ENCODE measurements around the gene TNFRSF1A.

GRCh38 chr12:6295094-6295811 is 46.6 kb downstream of the TNFRSF1A start:
- TF ChIP-seq EZH2 (IDR thresholded peaks at IDR 0.05; ENCODE audit: low read length) (no peak), CTCF (optimal IDR thresholded peaks at IDR 0.05 in 1 of 3, IDR thresholded peaks at IDR 0.05 in 1 of 3, conservative IDR thresholded peaks at IDR 0.05 in 1 of 3; ENCODE audit: extremely low read depth in 1 of 3, insufficient read depth in 2 of 3, low read length in 3 of 3) (no peak)

All from keratinocyte (primary cell).